Upper lobe of left lung (tissue), 6 donors: ENCODE measurements around the gene SYNGR1. TPM values are rescaled to one million over a fixed set of nuclear protein-coding genes. Genes with fewer than 3 reads are reported as not detected.

ENCODE experiments used
- ATAC-seq, 2 donors: fragments of 200-7000 bp; cut with Tn5 transposase; one replicate each; pipeline ENCODE4 v1.9.1; 2022; ENCODE audit warnings: mild to moderate bottlenecking in 2 of 2, moderate library complexity in 2 of 2; ENCODE audit not compliant: low FRiP score in 2 of 2
- DNase-seq, 2 donors: peaks; one replicate each; pipeline ENCODE4 v3.0.0-alpha.2; 2019 to 2020
- H3K27ac ChIP-seq, 4 donors: fragments of 200-600 bp; sonication (generic); one replicate each; pipeline ENCODE4 v1.5.1; 2016 to 2019
- H3K27me3 ChIP-seq, 4 donors: fragments of 200-600 bp; sonication (generic); one replicate each; pipeline ENCODE4 v1.5.1; 2017 to 2019
- H3K36me3 ChIP-seq, 4 donors: fragments of 200-600 bp; sonication (generic); one replicate each; pipeline ENCODE4 v1.5.1; 2016 to 2019
- H3K4me1 ChIP-seq, 4 donors: fragments of 200-600 bp; sonication (generic); one replicate each; pipeline ENCODE4 v1.5.1; 2018 to 2019
- H3K4me3 ChIP-seq, 4 donors: fragments of 200-600 bp; sonication (generic); one replicate each; pipeline ENCODE4 v1.5.1; 2017 to 2019; ENCODE audit warnings: mild to moderate bottlenecking in 2 of 4, moderate library complexity in 1 of 4
- H3K9me3 ChIP-seq, 4 donors: fragments of 200-600 bp; sonication (generic); one replicate each; pipeline ENCODE4 v1.5.1; 2018 to 2019
- EP300 ChIP-seq, 4 donors: sonication (generic); formaldehyde crosslinking; IDR thresholded peaks; one replicate each; pipeline ENCODE4 v1.5.1; 2017; ENCODE audit warnings: antibody characterized with exemption in 4 of 4, control low read depth in 2 of 4
- POLR2A ChIP-seq, 4 donors: fragments of 450-650 bp; IDR thresholded peaks; one replicate each; pipeline ENCODE4 v1.5.1; 2016 to 2017; ENCODE audit warnings: antibody characterized with exemption in 4 of 4, mild to moderate bottlenecking in 2 of 4
- POLR2AphosphoS5 ChIP-seq, 2 donors: sonication (generic); formaldehyde crosslinking; IDR thresholded peaks; one replicate each; pipeline ENCODE4 v1.5.1; 2017; ENCODE audit warnings: antibody characterized with exemption in 2 of 2
- WGBS, 2 donors: methylation state at CpG; one replicate each; pipeline ENCODE4 v1.1.5; 2017 to 2018; 5-methylcytosine and 5-hydroxymethylcytosine counted together
- total RNA-seq, 6 donors: library from RNA; depleted of rRNA in 4 of 6; stranded (reverse); fragments of >200 nt in 4 of 6; gene quantifications; one replicate each; pipeline versions ENCODE4 v1.1.0 to v1.2.1, GENCODE V29; 2016 to 2021
- TF ChIP-seq, protein P1 (sequence below), 6 experiments: fragments of 450-650 bp in 4 of 6; fragments of 200-600 bp in 2 of 6; sonication (generic) in 2 of 6; IDR thresholded peaks; one replicate each; pipeline ENCODE4 v1.5.1; 2016 to 2019; ENCODE audit warnings: antibody characterized with exemption in 6 of 6
- donor health status: DM: no; HTN: no; CAD: no; lungs with moderate emphysema.
- donor health status: DM: no; HTN: yes; CAD: no; lungs with severe emphysema.

The SYNGR1 gene
- total RNA-seq, 6 donors from 2014 or later = 2.0 to 14.6 (median 5.3) TPM

DNA sequence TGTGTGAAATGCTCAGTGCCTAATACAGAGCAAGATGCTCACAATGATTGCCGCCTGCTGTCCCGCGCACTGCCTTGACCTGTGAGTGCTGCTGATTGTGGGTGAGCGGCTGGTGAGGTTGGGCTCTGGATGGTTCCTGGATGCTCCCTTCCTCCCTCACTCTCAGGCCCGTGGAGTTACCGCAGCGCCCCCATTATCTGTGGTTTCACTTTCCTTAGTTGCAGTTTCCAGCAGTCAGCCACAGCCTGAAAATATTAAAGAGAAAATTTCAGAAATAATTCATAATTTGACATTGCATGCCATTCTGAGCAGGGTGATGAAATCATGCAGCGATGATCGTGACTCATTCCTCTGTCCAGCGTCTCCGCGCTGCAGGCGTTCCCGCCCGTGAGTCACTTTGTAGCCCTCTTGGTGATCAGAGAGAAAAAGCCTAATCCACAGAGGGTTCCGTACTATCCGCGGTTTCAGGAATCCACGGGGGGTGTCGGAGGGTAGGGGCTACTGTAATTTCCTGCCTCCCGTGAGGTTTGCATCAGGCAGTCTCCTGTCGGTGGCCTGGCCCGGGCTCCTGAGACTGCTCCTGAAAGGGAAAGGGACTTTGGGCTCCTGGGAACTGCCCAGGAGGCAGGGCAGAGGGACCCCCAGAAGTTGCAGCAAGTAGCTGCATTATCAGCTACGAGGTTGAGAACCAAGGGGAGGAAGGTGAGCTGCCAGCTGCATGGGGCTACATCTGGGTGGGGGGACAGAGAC, 41.0 kb upstream of the SYNGR1 start:
- Histone ChIP-seq H3K27me3 (no peaks in the 10 kb centered on the region), H3K4me1 (peaks cover 14 to 30% (median 19%) of the 10 kb centered on the region in 4 donors), H3K36me3 (peaks cover 17 to 26% (median 24%) of the 10 kb centered on the region in 4 donors), H3K9me3 (no peaks in the 10 kb centered on the region), H3K4me3 (no peak overlapping the region), H3K27ac (peak overlapping the region; percentile 58 to 81 (median 70))
- TF ChIP-seq POLR2AphosphoS5 (IDR thresholded peaks at IDR 0.05) = peak; percentile 70 to 71
- TF ChIP-seq POLR2A (IDR thresholded peaks at IDR 0.05) = no peak
- DNase-seq (peak; percentile 73 to 82), ATAC-seq (peak in 1 of 2 donors; percentile 90)
- 41 to 56% methylated on average over 20 to 24 of the region's 24 CpGs for WGBS, 2 donors

- DNase-seq (peak in 1 of 2 donors; percentile 72), ATAC-seq (peak in 1 of 2 donors; percentile 14)
Observed at GRCh38 chr22:39309364-39309861, 40.4 kb upstream of the SYNGR1 start.

DNA sequence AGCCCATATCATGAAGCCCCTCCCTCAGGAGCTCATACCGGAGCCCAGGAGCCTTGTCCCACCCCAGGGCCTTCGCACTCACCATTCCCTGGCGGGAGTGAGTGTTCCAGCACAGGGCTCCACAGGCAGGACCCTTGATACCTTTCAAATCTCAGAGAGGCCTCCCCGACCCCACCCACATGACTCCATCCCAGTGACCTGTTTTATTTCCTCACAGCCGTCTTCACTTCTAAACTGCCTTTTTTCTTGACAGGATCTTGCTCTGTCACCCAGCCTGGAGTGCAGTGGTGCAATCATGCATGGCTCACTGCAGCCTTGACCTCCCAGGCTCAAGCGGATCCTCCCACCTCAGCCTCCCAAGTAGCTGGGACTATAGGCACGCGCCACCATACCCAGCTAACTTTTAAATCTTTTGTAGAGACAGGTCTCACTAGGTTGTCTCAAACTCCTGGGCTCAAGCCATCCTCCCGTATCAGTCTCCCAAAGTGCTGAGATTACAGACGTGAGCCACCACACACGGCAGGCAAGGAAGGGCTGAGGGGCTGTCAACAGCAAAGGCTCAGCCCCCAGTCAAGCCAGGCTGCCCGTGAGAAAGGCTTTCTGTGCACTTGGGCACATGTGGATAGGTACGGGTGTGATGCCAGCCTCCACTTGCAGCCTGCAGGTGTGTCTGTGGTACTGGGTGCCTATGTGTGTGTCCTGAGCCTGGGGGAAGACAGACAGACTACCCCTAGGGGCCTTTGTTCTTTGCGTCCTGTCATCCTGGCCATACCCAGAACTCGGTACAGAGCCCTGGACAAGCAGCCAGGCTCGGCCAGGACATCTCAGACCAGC, 39.7 kb upstream of the SYNGR1 start:
- peak overlapping the region; percentile 58 to 81 (median 70) for H3K27ac ChIP-seq
- peaks cover 30 to 39% (median 37%) of the 10 kb centered on the region in 4 donors for H3K36me3 ChIP-seq
- H3K27me3 ChIP-seq = no peaks in the 10 kb centered on the region
- DNase-seq = no peak
- H3K4me1 ChIP-seq = peaks cover 14 to 38% (median 23%) of the 10 kb centered on the region in 4 donors
- ATAC-seq = no peak
- WGBS, 2 donors = 83 to 85% methylated on average over 12 to 16 of the region's 16 CpGs
- H3K4me3 ChIP-seq = no peak overlapping the region
- TF ChIP-seq POLR2AphosphoS5 (IDR thresholded peaks at IDR 0.05) (peak in 1 of 2 donors; percentile 38), POLR2A (IDR thresholded peaks at IDR 0.05) (no peak), EP300 (IDR thresholded peaks at IDR 0.05) (no peak)
- TF ChIP-seq, protein P1, sequence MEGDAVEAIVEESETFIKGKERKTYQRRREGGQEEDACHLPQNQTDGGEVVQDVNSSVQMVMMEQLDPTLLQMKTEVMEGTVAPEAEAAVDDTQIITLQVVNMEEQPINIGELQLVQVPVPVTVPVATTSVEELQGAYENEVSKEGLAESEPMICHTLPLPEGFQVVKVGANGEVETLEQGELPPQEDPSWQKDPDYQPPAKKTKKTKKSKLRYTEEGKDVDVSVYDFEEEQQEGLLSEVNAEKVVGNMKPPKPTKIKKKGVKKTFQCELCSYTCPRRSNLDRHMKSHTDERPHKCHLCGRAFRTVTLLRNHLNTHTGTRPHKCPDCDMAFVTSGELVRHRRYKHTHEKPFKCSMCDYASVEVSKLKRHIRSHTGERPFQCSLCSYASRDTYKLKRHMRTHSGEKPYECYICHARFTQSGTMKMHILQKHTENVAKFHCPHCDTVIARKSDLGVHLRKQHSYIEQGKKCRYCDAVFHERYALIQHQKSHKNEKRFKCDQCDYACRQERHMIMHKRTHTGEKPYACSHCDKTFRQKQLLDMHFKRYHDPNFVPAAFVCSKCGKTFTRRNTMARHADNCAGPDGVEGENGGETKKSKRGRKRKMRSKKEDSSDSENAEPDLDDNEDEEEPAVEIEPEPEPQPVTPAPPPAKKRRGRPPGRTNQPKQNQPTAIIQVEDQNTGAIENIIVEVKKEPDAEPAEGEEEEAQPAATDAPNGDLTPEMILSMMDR (IDR thresholded peaks at IDR 0.05) = no peak
- H3K9me3 ChIP-seq = no peaks in the 10 kb centered on the region

More at GRCh38 chr22:39309364-39309861, 40.4 kb upstream of the SYNGR1 start:
- Histone ChIP-seq H3K4me3 (no peak overlapping the region), H3K27ac (peak overlapping the region; percentile 58 to 81 (median 70)), H3K27me3 (no peaks in the 10 kb centered on the region), H3K4me1 (peaks cover 14 to 34% (median 19%) of the 10 kb centered on the region in 4 donors), H3K9me3 (no peaks in the 10 kb centered on the region), H3K36me3 (peaks cover 23 to 32% (median 30%) of the 10 kb centered on the region in 4 donors)
- TF ChIP-seq, protein P1 (IDR thresholded peaks at IDR 0.05) = peak in 2 of 6 experiments; percentile 10 to 12
- no peak for TF ChIP-seq POLR2A (IDR thresholded peaks at IDR 0.05)
- 74 to 81% methylated on average over 18 of the region's 18 CpGs for WGBS, 2 donors

GRCh38 chr22:39311592-39312400, 38.0 kb upstream of the SYNGR1 start:
- peaks cover 31 to 53% (median 38%) of the 10 kb centered on the region in 4 donors for H3K4me1 ChIP-seq
- WGBS, 2 donors = 84 to 85% methylated on average over 10 to 19 of the region's 19 CpGs
- H3K4me3 ChIP-seq = no peak overlapping the region
- no peaks in the 10 kb centered on the region for H3K9me3 ChIP-seq
- no peak for ATAC-seq
- TF ChIP-seq POLR2AphosphoS5 (IDR thresholded peaks at IDR 0.05) (no peak), POLR2A (IDR thresholded peaks at IDR 0.05) (peak in 1 of 4 donors; percentile 12)
- no peak for DNase-seq
- H3K36me3 ChIP-seq = peaks cover 44 to 54% (median 54%) of the 10 kb centered on the region in 4 donors
- no peaks in the 10 kb centered on the region for H3K27me3 ChIP-seq
- no peak overlapping the region for H3K27ac ChIP-seq

DNA sequence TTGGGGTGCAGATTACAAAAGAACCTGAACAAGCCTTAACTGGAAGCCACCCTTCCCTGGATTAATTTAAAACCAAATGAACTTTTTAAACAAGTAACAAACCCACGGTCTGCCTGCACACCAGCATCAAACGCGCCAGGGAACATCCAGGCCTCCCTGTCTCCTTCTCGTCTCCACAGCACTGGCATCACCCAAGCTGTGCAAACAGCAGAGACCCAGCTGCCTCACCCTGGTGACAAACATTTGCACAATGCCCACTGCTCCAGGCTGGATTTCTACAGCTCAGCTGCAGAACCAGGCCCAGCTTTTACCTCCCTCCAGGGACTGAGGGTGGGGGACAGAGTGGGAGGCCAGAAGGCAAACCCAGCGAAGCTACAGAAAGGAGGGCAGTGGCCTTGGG, 37.4 kb upstream of the SYNGR1 start:
- Histone ChIP-seq H3K4me1 (peaks cover 36 to 59% (median 45%) of the 10 kb centered on the region in 4 donors), H3K9me3 (no peaks in the 10 kb centered on the region), H3K36me3 (peaks cover 50 to 60% (median 60%) of the 10 kb centered on the region in 4 donors), H3K27me3 (no peaks in the 10 kb centered on the region), H3K4me3 (no peak overlapping the region), H3K27ac (no peak overlapping the region)
- DNase-seq (no peak), ATAC-seq (no peak)
- TF ChIP-seq POLR2AphosphoS5 (IDR thresholded peaks at IDR 0.05) = no peak
- 87 to 88% methylated on average over 5 of the region's 5 CpGs for WGBS, 2 donors
